GM23338 (cell line): ENCODE data around the gene SPECC1L. TPM values are rescaled to one million over a fixed set of nuclear protein-coding genes. Genes with fewer than 3 reads are reported as not detected.

Experiments used
- ATAC-seq: fragments of 200-7000 bp; cut with Tn5 transposase; 3 replicates; pipeline ENCODE4 v1.9.1; 2020
- DNase-seq: peaks from one replicate; pipeline ENCODE4 v3.0.0-alpha.2; 2015; ENCODE audit warnings: low spot score
- H2AFZ ChIP-seq: fragments of 200-600 bp; sonication (generic); 2 replicates; pipeline ENCODE4 v1.8.0; 2016; ENCODE audit warnings: antibody characterized with exemption, mild to moderate bottlenecking, moderate library complexity
- H3F3A ChIP-seq: fragments of 200-600 bp; sonication (generic); replicated peaks from 2 replicates; pipeline ENCODE4 v1.8.0; 2017; ENCODE audit warnings: antibody characterized with exemption, mixed run types, low read depth
- H3K27ac ChIP-seq: fragments of 200-600 bp; sonication (generic); 2 replicates; pipeline ENCODE4 v1.6.1; 2016; ENCODE audit warnings: low read depth
- H3K27me3 ChIP-seq: fragments of 200-600 bp; sonication (generic); 2 replicates; pipeline ENCODE4 v1.8.0; 2016; ENCODE audit warnings: mild to moderate bottlenecking, mixed run types, moderate library complexity; ENCODE audit not compliant: insufficient read depth
- H3K36me3 ChIP-seq: fragments of 200-600 bp; sonication (generic); 2 replicates; pipeline ENCODE4 v1.8.0; 2016; ENCODE audit warnings: mild to moderate bottlenecking; ENCODE audit not compliant: insufficient read depth
- H3K4me1 ChIP-seq: fragments of 200-600 bp; sonication (generic); 2 replicates; pipeline ENCODE4 v1.8.0; 2016; ENCODE audit warnings: mild to moderate bottlenecking, moderate library complexity; ENCODE audit not compliant: insufficient read depth
- H3K4me2 ChIP-seq: fragments of 200-600 bp; sonication (generic); 2 replicates; pipeline ENCODE4 v1.7.1; 2017; ENCODE audit warnings: mixed run types
- H3K4me3 ChIP-seq: fragments of 200-600 bp; sonication (generic); 2 replicates; pipeline ENCODE4 v1.6.1; 2016; ENCODE audit warnings: mixed run types
- H3K79me2 ChIP-seq: fragments of 200-600 bp; sonication (generic); replicated peaks from 2 replicates; pipeline ENCODE4 v1.8.0; 2017; ENCODE audit warnings: mild to moderate bottlenecking; ENCODE audit not compliant: insufficient read depth
- H3K9me2 ChIP-seq: fragments of 200-600 bp; sonication (generic); 2 replicates; pipeline ENCODE4 v1.8.0; 2017; ENCODE audit not compliant: insufficient read depth
- H4K20me1 ChIP-seq: fragments of 200-600 bp; sonication (generic); replicated peaks from 2 replicates; pipeline ENCODE4 v1.8.0; 2017; ENCODE audit warnings: mild to moderate bottlenecking; ENCODE audit not compliant: insufficient read depth
- H3K27ac Mint-ChIP-seq: 2 replicates; pipeline ENCODE4 v1.8.0; 2020; ENCODE audit warnings: inconsistent platforms, mild to moderate bottlenecking, moderate library complexity, mixed read lengths
- H3K27me3 Mint-ChIP-seq: 3 replicates; pipeline ENCODE4 v1.8.0; 2022; ENCODE audit warnings: low read depth, mild to moderate bottlenecking, moderate library complexity, mixed read lengths, inconsistent platforms; ENCODE audit not compliant: insufficient read depth, poor library complexity
- H3K36me3 Mint-ChIP-seq: 3 replicates; pipeline ENCODE4 v1.8.0; 2021; ENCODE audit warnings: low read depth, mild to moderate bottlenecking, inconsistent platforms, moderate library complexity, mixed read lengths
- H3K4me1 Mint-ChIP-seq: 3 replicates; pipeline ENCODE4 v1.8.0; 2020; ENCODE audit warnings: mild to moderate bottlenecking, inconsistent platforms, mixed read lengths
- H3K4me3 Mint-ChIP-seq: 3 replicates; pipeline ENCODE4 v1.8.0; 2021; ENCODE audit warnings: moderate library complexity, mild to moderate bottlenecking, inconsistent platforms, mixed read lengths
- H3K9me3 Mint-ChIP-seq: 3 replicates; pipeline ENCODE4 v1.8.0; 2020; ENCODE audit warnings: moderate library complexity, mild to moderate bottlenecking, inconsistent platforms, mixed read lengths
- CREB1 ChIP-seq: fragments of 250-450 bp; sonication (Bioruptor Pico); IDR thresholded peaks from 2 replicates; pipeline ENCODE4 v1.5.0; 2020; ENCODE audit warnings: low read depth, mild to moderate bottlenecking, moderate library complexity
- JUNB ChIP-seq: IDR thresholded peaks from one replicate; pipeline ENCODE4 v1.6.1; 2016; ENCODE audit warnings: antibody characterized with exemption; ENCODE audit not compliant: unreplicated experiment
- NANOG ChIP-seq: IDR thresholded peaks from 2 replicates; pipeline ENCODE4 v1.6.1; 2016; ENCODE audit warnings: antibody characterized with exemption, borderline replicate concordance
- POLR2AphosphoS5 ChIP-seq: IDR thresholded peaks from 2 replicates; pipeline ENCODE4 v1.6.1; 2016; ENCODE audit warnings: antibody characterized with exemption, low read depth
- STAT1 ChIP-seq: IDR thresholded peaks from one replicate; pipeline ENCODE4 v1.6.1; 2016; ENCODE audit warnings: antibody characterized with exemption; ENCODE audit not compliant: unreplicated experiment
- ZNF114 ChIP-seq: fragments of 250-450 bp; sonication (Bioruptor Pico); IDR thresholded peaks from 2 replicates; pipeline ENCODE4 v1.5.0; 2020; ENCODE audit warnings: mild to moderate bottlenecking, moderate library complexity
- polyA plus RNA-seq: library from polyadenylated mRNA; unstranded; fragments of >200 nt; fragmentation: Nextera tagmentation; extraction: Ambion mirVana; gene quantifications from 2 replicates; pipeline ENCODE4 v1.2.1, GENCODE V29; 2016
- total RNA-seq: library from RNA; depleted of rRNA; stranded (reverse); fragments of >200 nt; shearing (Covaris generic); gene quantifications from 2 replicates; pipeline ENCODE4 v1.2.3, GENCODE V29; 2014
- TF ChIP-seq, protein P1 (sequence below), 2 experiments: fragments of 200-600 bp in 1 of 2; sonication (generic) in 1 of 2; conservative IDR thresholded peaks; 2 replicates each; pipeline versions ENCODE4 v1.5.1 to v1.6.1; 2016 to 2017; ENCODE audit warnings: antibody characterized with exemption in 2 of 2, low read depth in 2 of 2, mild to moderate bottlenecking in 2 of 2, moderate library complexity in 1 of 2
- TF ChIP-seq, protein P2 (sequence below): fragments of 250-450 bp; sonication (Bioruptor Pico); IDR thresholded peaks from 2 replicates; pipeline ENCODE4 v1.5.0; 2020; ENCODE audit warnings: mild to moderate bottlenecking, moderate library complexity

The SPECC1L gene
- total and polyA plus RNA-seq, 2 experiments from 2014 or later, result 24.3 to 44.7 TPM

DNA sequence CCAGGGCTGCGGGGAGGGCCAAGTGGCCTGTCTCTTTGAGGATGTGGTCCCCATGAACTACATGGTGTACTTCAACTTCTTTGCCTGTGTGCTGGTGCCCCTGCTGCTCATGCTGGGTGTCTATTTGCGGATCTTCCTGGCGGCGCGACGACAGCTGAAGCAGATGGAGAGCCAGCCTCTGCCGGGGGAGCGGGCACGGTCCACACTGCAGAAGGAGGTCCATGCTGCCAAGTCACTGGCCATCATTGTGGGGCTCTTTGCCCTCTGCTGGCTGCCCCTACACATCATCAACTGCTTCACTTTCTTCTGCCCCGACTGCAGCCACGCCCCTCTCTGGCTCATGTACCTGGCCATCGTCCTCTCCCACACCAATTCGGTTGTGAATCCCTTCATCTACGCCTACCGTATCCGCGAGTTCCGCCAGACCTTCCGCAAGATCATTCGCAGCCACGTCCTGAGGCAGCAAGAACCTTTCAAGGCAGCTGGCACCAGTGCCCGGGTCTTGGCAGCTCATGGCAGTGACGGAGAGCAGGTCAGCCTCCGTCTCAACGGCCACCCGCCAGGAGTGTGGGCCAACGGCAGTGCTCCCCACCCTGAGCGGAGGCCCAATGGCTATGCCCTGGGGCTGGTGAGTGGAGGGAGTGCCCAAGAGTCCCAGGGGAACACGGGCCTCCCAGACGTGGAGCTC lies 170.2 kb downstream of the SPECC1L start:
- H3F3A ChIP-seq, result no peaks in the 10 kb centered on the region
- H3K4me1 ChIP-seq, result no peaks in the 10 kb centered on the region; the same call in 1 of the 2 replicates
- H3K27ac ChIP-seq, result no peak overlapping the region
- H3K4me3 Mint-ChIP-seq, result no peak overlapping the region
- H3K4me1 Mint-ChIP-seq, result peaks cover 7% of the 10 kb centered on the region; the same call in 2 of the 3 replicates
- no peaks in the 10 kb centered on the region for H4K20me1 ChIP-seq
- peaks cover 4% of the 10 kb centered on the region for H3K27me3 Mint-ChIP-seq
- no peaks in the 10 kb centered on the region for H3K9me3 Mint-ChIP-seq
- DNase-seq (no peak), ATAC-seq (no peak)
- H3K9me2 ChIP-seq, result no peaks in the 10 kb centered on the region
- H3K4me3 ChIP-seq, result no peak overlapping the region
- H2AFZ ChIP-seq, result no peak overlapping the region
- no peak overlapping the region for H3K4me2 ChIP-seq
- no peak overlapping the region for H3K27ac Mint-ChIP-seq
- H3K36me3 ChIP-seq, result no peaks in the 10 kb centered on the region
- no peaks in the 10 kb centered on the region; the same call in 1 of the 3 replicates for H3K36me3 Mint-ChIP-seq
- no peak for TF ChIP-seq POLR2AphosphoS5
- H3K79me2 ChIP-seq, result no peaks in the 10 kb centered on the region
- H3K27me3 ChIP-seq, result no peaks in the 10 kb centered on the region

DNA sequence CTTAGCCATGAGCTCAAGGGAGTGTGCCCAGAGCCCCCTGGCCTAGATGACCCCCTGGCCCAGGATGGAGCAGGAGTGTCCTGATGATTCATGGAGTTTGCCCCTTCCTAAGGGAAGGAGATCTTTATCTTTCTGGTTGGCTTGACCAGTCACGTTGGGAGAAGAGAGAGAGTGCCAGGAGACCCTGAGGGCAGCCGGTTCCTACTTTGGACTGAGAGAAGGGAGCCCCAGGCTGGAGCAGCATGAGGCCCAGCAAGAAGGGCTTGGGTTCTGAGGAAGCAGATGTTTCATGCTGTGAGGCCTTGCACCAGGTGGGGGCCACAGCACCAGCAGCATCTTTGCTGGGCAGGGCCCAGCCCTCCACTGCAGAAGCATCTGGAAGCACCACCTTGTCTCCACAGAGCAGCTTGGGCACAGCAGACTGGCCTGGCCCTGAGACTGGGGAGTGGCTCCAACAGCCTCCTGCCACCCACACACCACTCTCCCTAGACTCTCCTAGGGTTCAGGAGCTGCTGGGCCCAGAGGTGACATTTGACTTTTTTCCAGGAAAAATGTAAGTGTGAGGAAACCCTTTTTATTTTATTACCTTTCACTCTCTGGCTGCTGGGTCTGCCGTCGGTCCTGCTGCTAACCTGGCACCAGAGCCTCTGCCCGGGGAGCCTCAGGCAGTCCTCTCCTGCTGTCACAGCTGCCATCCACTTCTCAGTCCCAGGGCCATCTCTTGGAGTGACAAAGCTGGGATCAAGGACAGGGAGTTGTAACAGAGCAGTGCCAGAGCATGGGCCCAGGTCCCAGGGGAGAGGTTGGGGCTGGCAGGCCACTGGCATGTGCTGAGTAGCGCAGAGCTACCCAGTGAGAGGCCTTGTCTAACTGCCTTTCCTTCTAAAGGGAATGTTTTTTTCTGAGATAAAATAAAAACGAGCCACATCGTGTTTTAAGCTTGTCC lies 171.0 kb downstream of the SPECC1L start:
- Mint-ChIP-seq H3K9me3 (no peaks in the 10 kb centered on the region), H3K4me1 (peaks cover 12% of the 10 kb centered on the region), H3K27ac (no peak overlapping the region), H3K36me3 (no peaks in the 10 kb centered on the region; the same call in 1 of the 3 replicates), H3K4me3 (no peak overlapping the region), H3K27me3 (peaks cover 3% of the 10 kb centered on the region)
- Histone ChIP-seq H3K4me2 (no peak overlapping the region), H3K79me2 (no peaks in the 10 kb centered on the region), H4K20me1 (no peaks in the 10 kb centered on the region), H3K27me3 (no peaks in the 10 kb centered on the region), H3K27ac (no peak overlapping the region), H3K36me3 (no peaks in the 10 kb centered on the region), H3K4me1 (no peaks in the 10 kb centered on the region; the same call in 1 of the 2 replicates), H2AFZ (no peak overlapping the region), H3F3A (no peaks in the 10 kb centered on the region), H3K9me2 (no peaks in the 10 kb centered on the region), H3K4me3 (no peak overlapping the region)
- no peak for DNase-seq
- no peak for ATAC-seq
- TF ChIP-seq ZNF114 (no peak), NANOG (no peak), CREB1 (no peak), STAT1 (no peak), JUNB (no peak)
- TF ChIP-seq, protein P1, sequence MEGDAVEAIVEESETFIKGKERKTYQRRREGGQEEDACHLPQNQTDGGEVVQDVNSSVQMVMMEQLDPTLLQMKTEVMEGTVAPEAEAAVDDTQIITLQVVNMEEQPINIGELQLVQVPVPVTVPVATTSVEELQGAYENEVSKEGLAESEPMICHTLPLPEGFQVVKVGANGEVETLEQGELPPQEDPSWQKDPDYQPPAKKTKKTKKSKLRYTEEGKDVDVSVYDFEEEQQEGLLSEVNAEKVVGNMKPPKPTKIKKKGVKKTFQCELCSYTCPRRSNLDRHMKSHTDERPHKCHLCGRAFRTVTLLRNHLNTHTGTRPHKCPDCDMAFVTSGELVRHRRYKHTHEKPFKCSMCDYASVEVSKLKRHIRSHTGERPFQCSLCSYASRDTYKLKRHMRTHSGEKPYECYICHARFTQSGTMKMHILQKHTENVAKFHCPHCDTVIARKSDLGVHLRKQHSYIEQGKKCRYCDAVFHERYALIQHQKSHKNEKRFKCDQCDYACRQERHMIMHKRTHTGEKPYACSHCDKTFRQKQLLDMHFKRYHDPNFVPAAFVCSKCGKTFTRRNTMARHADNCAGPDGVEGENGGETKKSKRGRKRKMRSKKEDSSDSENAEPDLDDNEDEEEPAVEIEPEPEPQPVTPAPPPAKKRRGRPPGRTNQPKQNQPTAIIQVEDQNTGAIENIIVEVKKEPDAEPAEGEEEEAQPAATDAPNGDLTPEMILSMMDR (conservative IDR thresholded peaks at IDR 0.05; ENCODE audit: low read depth in 2 of 2), result no peak
- TF ChIP-seq, protein P2, sequence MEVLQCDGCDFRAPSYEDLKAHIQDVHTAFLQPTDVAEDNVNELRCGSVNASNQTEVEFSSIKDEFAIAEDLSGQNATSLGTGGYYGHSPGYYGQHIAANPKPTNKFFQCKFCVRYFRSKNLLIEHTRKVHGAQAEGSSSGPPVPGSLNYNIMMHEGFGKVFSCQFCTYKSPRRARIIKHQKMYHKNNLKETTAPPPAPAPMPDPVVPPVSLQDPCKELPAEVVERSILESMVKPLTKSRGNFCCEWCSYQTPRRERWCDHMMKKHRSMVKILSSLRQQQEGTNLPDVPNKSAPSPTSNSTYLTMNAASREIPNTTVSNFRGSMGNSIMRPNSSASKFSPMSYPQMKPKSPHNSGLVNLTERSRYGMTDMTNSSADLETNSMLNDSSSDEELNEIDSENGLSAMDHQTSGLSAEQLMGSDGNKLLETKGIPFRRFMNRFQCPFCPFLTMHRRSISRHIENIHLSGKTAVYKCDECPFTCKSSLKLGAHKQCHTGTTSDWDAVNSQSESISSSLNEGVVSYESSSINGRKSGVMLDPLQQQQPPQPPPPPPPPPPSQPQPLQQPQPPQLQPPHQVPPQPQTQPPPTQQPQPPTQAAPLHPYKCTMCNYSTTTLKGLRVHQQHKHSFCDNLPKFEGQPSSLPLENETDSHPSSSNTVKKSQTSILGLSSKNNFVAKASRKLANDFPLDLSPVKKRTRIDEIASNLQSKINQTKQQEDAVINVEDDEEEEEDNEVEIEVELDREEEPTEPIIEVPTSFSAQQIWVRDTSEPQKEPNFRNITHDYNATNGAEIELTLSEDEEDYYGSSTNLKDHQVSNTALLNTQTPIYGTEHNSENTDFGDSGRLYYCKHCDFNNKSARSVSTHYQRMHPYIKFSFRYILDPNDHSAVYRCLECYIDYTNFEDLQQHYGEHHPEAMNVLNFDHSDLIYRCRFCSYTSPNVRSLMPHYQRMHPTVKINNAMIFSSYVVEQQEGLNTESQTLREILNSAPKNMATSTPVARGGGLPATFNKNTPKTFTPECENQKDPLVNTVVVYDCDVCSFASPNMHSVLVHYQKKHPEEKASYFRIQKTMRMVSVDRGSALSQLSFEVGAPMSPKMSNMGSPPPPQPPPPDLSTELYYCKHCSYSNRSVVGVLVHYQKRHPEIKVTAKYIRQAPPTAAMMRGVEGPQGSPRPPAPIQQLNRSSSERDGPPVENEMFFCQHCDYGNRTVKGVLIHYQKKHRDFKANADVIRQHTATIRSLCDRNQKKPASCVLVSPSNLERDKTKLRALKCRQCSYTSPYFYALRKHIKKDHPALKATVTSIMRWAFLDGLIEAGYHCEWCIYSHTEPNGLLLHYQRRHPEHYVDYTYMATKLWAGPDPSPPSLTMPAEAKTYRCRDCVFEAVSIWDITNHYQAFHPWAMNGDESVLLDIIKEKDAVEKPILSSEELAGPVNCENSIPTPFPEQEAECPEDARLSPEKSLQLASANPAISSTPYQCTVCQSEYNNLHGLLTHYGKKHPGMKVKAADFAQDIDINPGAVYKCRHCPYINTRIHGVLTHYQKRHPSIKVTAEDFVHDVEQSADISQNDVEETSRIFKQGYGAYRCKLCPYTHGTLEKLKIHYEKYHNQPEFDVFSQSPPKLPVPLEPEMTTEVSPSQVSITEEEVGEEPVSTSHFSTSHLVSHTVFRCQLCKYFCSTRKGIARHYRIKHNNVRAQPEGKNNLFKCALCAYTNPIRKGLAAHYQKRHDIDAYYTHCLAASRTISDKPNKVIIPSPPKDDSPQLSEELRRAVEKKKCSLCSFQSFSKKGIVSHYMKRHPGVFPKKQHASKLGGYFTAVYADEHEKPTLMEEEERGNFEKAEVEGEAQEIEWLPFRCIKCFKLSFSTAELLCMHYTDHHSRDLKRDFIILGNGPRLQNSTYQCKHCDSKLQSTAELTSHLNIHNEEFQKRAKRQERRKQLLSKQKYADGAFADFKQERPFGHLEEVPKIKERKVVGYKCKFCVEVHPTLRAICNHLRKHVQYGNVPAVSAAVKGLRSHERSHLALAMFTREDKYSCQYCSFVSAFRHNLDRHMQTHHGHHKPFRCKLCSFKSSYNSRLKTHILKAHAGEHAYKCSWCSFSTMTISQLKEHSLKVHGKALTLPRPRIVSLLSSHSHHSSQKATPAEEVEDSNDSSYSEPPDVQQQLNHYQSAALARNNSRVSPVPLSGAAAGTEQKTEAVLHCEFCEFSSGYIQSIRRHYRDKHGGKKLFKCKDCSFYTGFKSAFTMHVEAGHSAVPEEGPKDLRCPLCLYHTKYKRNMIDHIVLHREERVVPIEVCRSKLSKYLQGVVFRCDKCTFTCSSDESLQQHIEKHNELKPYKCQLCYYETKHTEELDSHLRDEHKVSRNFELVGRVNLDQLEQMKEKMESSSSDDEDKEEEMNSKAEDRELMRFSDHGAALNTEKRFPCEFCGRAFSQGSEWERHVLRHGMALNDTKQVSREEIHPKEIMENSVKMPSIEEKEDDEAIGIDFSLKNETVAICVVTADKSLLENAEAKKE, result no peak
